ENCODE measurements around the gene DIPK1A. TPM values are rescaled to one million over a fixed set of nuclear protein-coding genes. Genes with fewer than 3 reads are reported as not detected.

The DIPK1A gene
- polyA plus RNA-seq, 2 of the 4 experiments (the other 2 are of a cell fraction) = 12.4 to 21.1 TPM

DNA sequence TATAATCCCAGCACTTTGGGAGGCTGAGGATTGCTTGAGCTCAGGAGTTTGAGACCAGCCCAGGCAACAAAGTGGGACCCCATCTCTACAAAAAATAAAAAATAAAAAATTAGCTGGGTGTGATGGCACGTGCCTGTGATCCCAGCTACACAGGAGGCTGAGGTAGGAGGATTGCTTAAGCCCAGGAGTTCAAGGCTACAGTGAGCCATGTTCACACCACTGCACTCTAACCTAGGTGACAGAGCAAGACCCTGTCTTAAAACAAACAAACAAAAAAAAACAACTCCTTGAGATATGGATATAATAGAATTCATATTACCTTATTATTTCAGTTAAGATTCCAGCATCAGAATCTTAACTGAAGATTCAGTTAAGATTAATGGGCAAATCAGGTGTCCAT lies 77.1 kb downstream of the DIPK1A start:
- WGBS (ENCODE audit: missing lambda C conversion rate) = 83% methylated on average over 1 of the region's 1 CpG
- POLR2A ChIA-PET = no interaction called here
- TF ChIP-seq, protein P1, sequence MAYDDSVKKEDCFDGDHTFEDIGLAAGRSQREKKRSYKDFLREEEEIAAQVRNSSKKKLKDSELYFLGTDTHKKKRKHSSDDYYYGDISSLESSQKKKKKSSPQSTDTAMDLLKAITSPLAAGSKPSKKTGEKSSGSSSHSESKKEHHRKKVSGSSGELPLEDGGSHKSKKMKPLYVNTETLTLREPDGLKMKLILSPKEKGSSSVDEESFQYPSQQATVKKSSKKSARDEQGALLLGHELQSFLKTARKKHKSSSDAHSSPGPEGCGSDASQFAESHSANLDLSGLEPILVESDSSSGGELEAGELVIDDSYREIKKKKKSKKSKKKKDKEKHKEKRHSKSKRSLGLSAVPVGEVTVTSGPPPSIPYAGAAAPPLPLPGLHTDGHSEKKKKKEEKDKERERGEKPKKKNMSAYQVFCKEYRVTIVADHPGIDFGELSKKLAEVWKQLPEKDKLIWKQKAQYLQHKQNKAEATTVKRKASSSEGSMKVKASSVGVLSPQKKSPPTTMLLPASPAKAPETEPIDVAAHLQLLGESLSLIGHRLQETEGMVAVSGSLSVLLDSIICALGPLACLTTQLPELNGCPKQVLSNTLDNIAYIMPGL (CRISPR knock-in tag; IDR thresholded peaks at IDR 0.05; ENCODE audit: borderline replicate concordance) = no peak
- TF ChIP-seq HOXA7 (CRISPR knock-in tag; IDR thresholded peaks at IDR 0.05) (no peak), HOXB5 (CRISPR knock-in tag; IDR thresholded peaks at IDR 0.05) (no peak), POLR2A (IDR thresholded peaks at IDR 0.05; ENCODE audit: low read length) (no peak), RNF2 (IDR thresholded peaks at IDR 0.05; ENCODE audit: borderline replicate concordance, low read depth) (no peak), SMC3 (IDR thresholded peaks at IDR 0.05) (no peak), HEYL (CRISPR knock-in tag; IDR thresholded peaks at IDR 0.05) (no peak), BHLHE40 (IDR thresholded peaks at IDR 0.05; ENCODE audit: low read depth, low read length) (no peak), ZSCAN20 (CRISPR knock-in tag; IDR thresholded peaks at IDR 0.05) (no peak), JUN (IDR thresholded peaks at IDR 0.05) (no peak)
- TF ChIP-seq, protein P2, sequence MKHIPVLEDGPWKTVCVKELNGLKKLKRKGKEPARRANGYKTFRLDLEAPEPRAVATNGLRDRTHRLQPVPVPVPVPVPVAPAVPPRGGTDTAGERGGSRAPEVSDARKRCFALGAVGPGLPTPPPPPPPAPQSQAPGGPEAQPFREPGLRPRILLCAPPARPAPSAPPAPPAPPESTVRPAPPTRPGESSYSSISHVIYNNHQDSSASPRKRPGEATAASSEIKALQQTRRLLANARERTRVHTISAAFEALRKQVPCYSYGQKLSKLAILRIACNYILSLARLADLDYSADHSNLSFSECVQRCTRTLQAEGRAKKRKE (CRISPR knock-in tag; IDR thresholded peaks at IDR 0.05; ENCODE audit: low read depth) = no peak
- TF ChIP-seq, protein P3, sequence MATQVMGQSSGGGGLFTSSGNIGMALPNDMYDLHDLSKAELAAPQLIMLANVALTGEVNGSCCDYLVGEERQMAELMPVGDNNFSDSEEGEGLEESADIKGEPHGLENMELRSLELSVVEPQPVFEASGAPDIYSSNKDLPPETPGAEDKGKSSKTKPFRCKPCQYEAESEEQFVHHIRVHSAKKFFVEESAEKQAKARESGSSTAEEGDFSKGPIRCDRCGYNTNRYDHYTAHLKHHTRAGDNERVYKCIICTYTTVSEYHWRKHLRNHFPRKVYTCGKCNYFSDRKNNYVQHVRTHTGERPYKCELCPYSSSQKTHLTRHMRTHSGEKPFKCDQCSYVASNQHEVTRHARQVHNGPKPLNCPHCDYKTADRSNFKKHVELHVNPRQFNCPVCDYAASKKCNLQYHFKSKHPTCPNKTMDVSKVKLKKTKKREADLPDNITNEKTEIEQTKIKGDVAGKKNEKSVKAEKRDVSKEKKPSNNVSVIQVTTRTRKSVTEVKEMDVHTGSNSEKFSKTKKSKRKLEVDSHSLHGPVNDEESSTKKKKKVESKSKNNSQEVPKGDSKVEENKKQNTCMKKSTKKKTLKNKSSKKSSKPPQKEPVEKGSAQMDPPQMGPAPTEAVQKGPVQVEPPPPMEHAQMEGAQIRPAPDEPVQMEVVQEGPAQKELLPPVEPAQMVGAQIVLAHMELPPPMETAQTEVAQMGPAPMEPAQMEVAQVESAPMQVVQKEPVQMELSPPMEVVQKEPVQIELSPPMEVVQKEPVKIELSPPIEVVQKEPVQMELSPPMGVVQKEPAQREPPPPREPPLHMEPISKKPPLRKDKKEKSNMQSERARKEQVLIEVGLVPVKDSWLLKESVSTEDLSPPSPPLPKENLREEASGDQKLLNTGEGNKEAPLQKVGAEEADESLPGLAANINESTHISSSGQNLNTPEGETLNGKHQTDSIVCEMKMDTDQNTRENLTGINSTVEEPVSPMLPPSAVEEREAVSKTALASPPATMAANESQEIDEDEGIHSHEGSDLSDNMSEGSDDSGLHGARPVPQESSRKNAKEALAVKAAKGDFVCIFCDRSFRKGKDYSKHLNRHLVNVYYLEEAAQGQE (IDR thresholded peaks at IDR 0.05) = no peak

DNA sequence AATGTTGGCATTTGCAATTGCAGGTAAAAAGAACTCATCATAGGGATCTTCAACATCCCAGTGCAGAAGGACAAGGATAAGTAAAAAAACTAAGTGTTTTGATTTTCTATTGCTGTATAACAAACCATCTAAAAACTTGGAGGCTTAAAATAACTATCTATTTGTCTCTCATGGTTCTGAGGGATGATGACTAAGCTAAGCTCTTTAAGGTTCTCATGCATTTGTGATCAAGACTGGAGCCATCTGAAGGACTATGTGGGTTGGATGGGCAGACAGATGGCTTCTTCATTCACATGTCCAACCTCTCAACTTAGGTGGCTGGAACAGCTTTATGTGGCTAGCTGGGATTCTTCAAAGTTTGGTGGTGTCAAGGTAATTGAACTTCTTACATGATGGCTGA lies 78.0 kb downstream of the DIPK1A start:
- FAIRE-seq = no peak
- ChIA-PET CTCF (interaction anchor here (1.9 to 3.1 kb wide), 2 partner anchors 24 to 111 kb away, joined by 6 to 17 read pairs; no protein-coding TSS in a partner anchor), POLR2A (no interaction called here)
- TF ChIP-seq, protein P4, sequence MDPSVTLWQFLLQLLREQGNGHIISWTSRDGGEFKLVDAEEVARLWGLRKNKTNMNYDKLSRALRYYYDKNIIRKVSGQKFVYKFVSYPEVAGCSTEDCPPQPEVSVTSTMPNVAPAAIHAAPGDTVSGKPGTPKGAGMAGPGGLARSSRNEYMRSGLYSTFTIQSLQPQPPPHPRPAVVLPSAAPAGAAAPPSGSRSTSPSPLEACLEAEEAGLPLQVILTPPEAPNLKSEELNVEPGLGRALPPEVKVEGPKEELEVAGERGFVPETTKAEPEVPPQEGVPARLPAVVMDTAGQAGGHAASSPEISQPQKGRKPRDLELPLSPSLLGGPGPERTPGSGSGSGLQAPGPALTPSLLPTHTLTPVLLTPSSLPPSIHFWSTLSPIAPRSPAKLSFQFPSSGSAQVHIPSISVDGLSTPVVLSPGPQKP (IDR thresholded peaks at IDR 0.05; ENCODE audit: low read depth, low read length) = no peak
- TF ChIP-seq MYC (IDR thresholded peaks at IDR 0.05; ENCODE audit: borderline replicate concordance, low read length) = no peak
- TF ChIP-seq JUN (IDR thresholded peaks at IDR 0.05) = no peak
- TF ChIP-seq, protein P5, sequence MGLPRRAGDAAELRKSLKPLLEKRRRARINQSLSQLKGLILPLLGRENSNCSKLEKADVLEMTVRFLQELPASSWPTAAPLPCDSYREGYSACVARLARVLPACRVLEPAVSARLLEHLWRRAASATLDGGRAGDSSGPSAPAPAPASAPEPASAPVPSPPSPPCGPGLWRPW (IDR thresholded peaks at IDR 0.05) = no peak
- no peak for TF ChIP-seq CBX8 (IDR thresholded peaks at IDR 0.05)
- TF ChIP-seq HOXB13 (CRISPR knock-in tag; IDR thresholded peaks at IDR 0.05; ENCODE audit: low read depth) = no peak
- TF ChIP-seq, protein P2 (CRISPR knock-in tag; IDR thresholded peaks at IDR 0.05; ENCODE audit: low read depth) = no peak
- TF ChIP-seq BHLHE40 (IDR thresholded peaks at IDR 0.05; ENCODE audit: low read depth, low read length) = no peak
- TF ChIP-seq MAZ (IDR thresholded peaks at IDR 0.05; ENCODE audit: borderline replicate concordance, low read depth, low read length) = no peak
- no peak for TF ChIP-seq RNF2 (IDR thresholded peaks at IDR 0.05; ENCODE audit: borderline replicate concordance, low read depth)
- TF ChIP-seq ZNF302 (CRISPR knock-in tag; IDR thresholded peaks at IDR 0.05) = no peak
- TF ChIP-seq, protein P6, sequence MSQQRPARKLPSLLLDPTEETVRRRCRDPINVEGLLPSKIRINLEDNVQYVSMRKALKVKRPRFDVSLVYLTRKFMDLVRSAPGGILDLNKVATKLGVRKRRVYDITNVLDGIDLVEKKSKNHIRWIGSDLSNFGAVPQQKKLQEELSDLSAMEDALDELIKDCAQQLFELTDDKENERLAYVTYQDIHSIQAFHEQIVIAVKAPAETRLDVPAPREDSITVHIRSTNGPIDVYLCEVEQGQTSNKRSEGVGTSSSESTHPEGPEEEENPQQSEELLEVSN (IDR thresholded peaks at IDR 0.05; ENCODE audit: borderline replicate concordance, low read depth) = no peak
- no peak for TF ChIP-seq EHF (CRISPR knock-in tag; IDR thresholded peaks at IDR 0.05)
- TF ChIP-seq CHD2 (IDR thresholded peaks at IDR 0.05; ENCODE audit: low read length, partially characterized antibody) = no peak
- no peak for TF ChIP-seq JUNB (IDR thresholded peaks at IDR 0.05)
- no peak for TF ChIP-seq SREBF2 (IDR thresholded peaks at IDR 0.05)
- TF ChIP-seq, protein P7, sequence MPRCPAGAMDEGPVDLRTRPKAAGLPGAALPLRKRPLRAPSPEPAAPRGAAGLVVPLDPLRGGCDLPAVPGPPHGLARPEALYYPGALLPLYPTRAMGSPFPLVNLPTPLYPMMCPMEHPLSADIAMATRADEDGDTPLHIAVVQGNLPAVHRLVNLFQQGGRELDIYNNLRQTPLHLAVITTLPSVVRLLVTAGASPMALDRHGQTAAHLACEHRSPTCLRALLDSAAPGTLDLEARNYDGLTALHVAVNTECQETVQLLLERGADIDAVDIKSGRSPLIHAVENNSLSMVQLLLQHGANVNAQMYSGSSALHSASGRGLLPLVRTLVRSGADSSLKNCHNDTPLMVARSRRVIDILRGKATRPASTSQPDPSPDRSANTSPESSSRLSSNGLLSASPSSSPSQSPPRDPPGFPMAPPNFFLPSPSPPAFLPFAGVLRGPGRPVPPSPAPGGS (IDR thresholded peaks at IDR 0.05) = no peak
- H3K4me2 ChIP-seq = no peak overlapping the region
- H3K9me3 ChIP-seq = no peaks in the 10 kb centered on the region
- no peak overlapping the region for H3K4me3 ChIP-seq
- no peak for DNase-seq (ENCODE audit: low read depth in 1 of 2, low spot score in 1 of 2)
- no peaks in the 10 kb centered on the region for H3K4me1 ChIP-seq
- no peak overlapping the region for H3K27ac ChIP-seq
- ATAC-seq = no peak

More for the DNA sequence above, 77.1 kb downstream of the DIPK1A start:
- Histone ChIP-seq H3K4me1 (no peaks in the 10 kb centered on the region), H3K4me2 (no peak overlapping the region), H3K4me3 (no peak overlapping the region), H3K27ac (no peak overlapping the region), H3K9me3 (peaks cover 5% of the 10 kb centered on the region; the same call in 1 of the 3 replicates)
- CTCF ChIA-PET = interaction anchor here (1.9 to 3.1 kb wide), 2 partner anchors 25 to 110 kb away, joined by 6 to 17 read pairs; no protein-coding TSS in a partner anchor
- ATAC-seq (no peak), DNase-seq (ENCODE audit: low read depth in 1 of 2, low spot score in 1 of 2) (no peak), FAIRE-seq (no peak)
